Hepatocyte (in vitro differentiated cells): ENCODE results near the gene CLIP4.

Experiments used
- CTCF ChIP-seq: fragments of 200-600 bp; sonication (generic); IDR thresholded peaks from 2 replicates; pipeline ENCODE4 v1.5.1; 2016; ENCODE audit warnings: antibody characterized with exemption, mild to moderate bottlenecking; ENCODE audit not compliant: poor library complexity
- EZH2 ChIP-seq: fragments of 200-600 bp; sonication (generic); IDR thresholded peaks from 2 replicates; pipeline ENCODE4 v1.6.1; 2016; ENCODE audit warnings: antibody characterized with exemption, mild to moderate bottlenecking, borderline replicate concordance

DNA sequence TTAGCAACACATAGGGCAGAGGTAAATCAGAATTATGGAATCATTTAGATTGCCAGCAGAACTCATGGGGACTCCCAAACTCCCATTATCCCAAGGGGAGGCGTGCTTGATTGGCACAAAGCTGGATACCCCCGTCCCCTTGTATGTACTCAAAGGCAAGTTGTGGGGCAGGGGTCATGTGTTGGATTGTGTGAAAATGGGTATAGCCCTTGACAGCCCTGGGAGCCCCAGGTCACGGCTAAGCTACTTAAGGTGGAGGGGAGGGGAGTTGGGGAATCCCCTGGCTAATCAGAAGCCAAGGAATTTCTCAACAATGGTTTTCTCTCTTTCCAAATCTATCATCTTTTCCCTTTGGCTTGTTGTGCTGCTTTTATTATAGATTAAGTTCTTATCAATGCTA, 32.7 kb downstream of the CLIP4 start:
- TF ChIP-seq EZH2 (no peak), CTCF (no peak)
